ENCODE data around the gene CHRNA10. TPM values are rescaled to one million over a fixed set of nuclear protein-coding genes. Genes with fewer than 3 reads are reported as not detected.
"Not testable (repeated sequence)": the region's sequence is repeated elsewhere in the genome, so short reads cannot be mapped to it uniquely, and the experiment has no call there.

The CHRNA10 gene
- total and polyA plus RNA-seq, 9 donors: 0.71 to 4.9 (median 3.1) TPM

- DNase-seq; H3K4me3 ChIP-seq (ENCODE audit: low read length); H3K36me3 ChIP-seq (ENCODE audit: control insufficient read depth, insufficient read depth, low read length); H3K27ac ChIP-seq (ENCODE audit: low read length); H3K9me3 ChIP-seq (replicated peaks; ENCODE audit: control insufficient read depth, low read depth, low read length): not testable (repeated sequence)
- peaks cover 20% of the 10 kb centered on the region for H3K27me3 ChIP-seq (ENCODE audit: control insufficient read depth, insufficient read depth, low read length)
- WGBS (ENCODE audit: insufficient coverage): 80% methylated on average over 13 of the region's 13 CpGs
- peaks cover 15% of the 10 kb centered on the region for H3K4me1 ChIP-seq (ENCODE audit: control insufficient read depth, insufficient read depth, low read length)
These were observed 22.3 kb downstream of the CHRNA10 start for GRCh38 chr11:3648843-3649242.

DNA sequence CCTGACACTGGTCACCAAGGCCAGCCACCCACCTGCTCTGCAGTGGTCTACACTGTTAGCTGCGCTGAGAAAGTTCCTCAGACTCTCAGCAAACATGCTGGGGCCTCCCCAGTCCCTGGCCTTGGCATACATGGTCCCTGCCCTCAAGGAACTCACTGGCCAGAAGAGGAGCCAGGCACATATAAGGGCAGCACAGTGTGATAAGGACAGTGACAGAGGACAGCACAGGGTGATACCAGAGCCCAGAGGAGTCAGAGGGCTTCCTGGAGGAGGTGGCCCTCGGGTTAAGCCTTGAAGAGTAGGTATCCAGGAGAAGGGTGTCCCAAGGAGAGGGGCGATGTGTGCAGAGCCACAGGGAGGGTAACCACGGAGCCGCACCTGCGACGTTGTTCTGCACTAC is 25.6 kb downstream of the CHRNA10 start:
- H3K36me3 ChIP-seq (ENCODE audit: control insufficient read depth, insufficient read depth, low read length): no peaks in the 10 kb centered on the region
- H3K27ac ChIP-seq (ENCODE audit: low read length): no peak overlapping the region
- H3K4me1 ChIP-seq (ENCODE audit: control insufficient read depth, insufficient read depth, low read length): peaks cover 31% of the 10 kb centered on the region
- peaks cover 26% of the 10 kb centered on the region for H3K27me3 ChIP-seq (ENCODE audit: control insufficient read depth, insufficient read depth, low read length)
- DNase-seq: no peak
- H3K4me3 ChIP-seq (ENCODE audit: low read length): no peak overlapping the region
- 82% methylated on average over 6 of the region's 7 CpGs for WGBS (ENCODE audit: insufficient coverage)
- H3K9me3 ChIP-seq (replicated peaks; ENCODE audit: control insufficient read depth, low read depth, low read length): no peaks in the 10 kb centered on the region

GRCh38 chr11:3644817-3645235 is 26.4 kb downstream of the CHRNA10 start, which contains the start of gene ART1:
Gene ART1, plus strand, starts transcription at chr11:3645128. Its CDS starts 14,086 bp downstream, at chr11:3659214.
- Histone ChIP-seq H3K27me3 (ENCODE audit: control insufficient read depth, insufficient read depth, low read length) (peaks cover 26% of the 10 kb centered on the region), H3K4me3 (ENCODE audit: low read length) (no peak within 1 kb of the TSS), H3K4me1 (ENCODE audit: control insufficient read depth, insufficient read depth, low read length) (peaks cover 31% of the 10 kb centered on the region), H3K27ac (ENCODE audit: low read length) (peak within 1 kb of the TSS; percentile 79), H3K36me3 (ENCODE audit: control insufficient read depth, insufficient read depth, low read length) (no peaks in the 10 kb centered on the region), H3K9me3 (replicated peaks; ENCODE audit: control insufficient read depth, low read depth, low read length) (no peaks in the 10 kb centered on the region)
- DNase-seq: peak; percentile 56
- 100% methylated on average over 1 of the region's 4 CpGs for WGBS (ENCODE audit: insufficient coverage)

DNA sequence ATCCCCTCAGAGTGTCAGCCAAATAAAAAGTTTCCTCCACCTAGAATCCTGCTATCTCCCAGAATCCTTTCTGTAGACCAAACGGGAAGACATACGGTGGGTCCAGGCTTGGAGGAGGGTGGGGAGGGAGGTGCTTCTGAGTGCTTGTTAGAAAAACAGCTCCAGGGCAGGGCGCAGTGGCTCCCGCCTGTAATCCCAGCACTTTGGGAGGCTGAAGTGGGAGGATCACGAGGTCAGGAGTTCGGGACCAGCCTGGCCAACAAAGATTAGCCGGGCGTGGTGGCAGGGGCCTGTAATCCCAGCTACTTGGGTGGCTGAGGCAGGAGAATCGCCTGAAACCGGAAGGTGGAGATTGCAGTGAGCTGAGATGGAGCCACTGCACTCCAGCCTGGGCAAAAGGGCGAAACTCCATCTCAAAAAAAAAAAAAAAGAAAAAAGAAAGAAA is 28.1 kb downstream of the CHRNA10 start:
- 22% methylated on average over 8 of the region's 11 CpGs for WGBS (ENCODE audit: insufficient coverage)
- DNase-seq; H3K9me3 ChIP-seq (replicated peaks; ENCODE audit: control insufficient read depth, low read depth, low read length); H3K36me3 ChIP-seq (ENCODE audit: control insufficient read depth, insufficient read depth, low read length): not testable (repeated sequence)
- Histone ChIP-seq H3K27ac (ENCODE audit: low read length) (peak overlapping the region; percentile 69), H3K27me3 (ENCODE audit: control insufficient read depth, insufficient read depth, low read length) (peaks cover 20% of the 10 kb centered on the region), H3K4me1 (ENCODE audit: control insufficient read depth, insufficient read depth, low read length) (peaks cover 31% of the 10 kb centered on the region), H3K4me3 (ENCODE audit: low read length) (peak overlapping the region; percentile 59)

DNA sequence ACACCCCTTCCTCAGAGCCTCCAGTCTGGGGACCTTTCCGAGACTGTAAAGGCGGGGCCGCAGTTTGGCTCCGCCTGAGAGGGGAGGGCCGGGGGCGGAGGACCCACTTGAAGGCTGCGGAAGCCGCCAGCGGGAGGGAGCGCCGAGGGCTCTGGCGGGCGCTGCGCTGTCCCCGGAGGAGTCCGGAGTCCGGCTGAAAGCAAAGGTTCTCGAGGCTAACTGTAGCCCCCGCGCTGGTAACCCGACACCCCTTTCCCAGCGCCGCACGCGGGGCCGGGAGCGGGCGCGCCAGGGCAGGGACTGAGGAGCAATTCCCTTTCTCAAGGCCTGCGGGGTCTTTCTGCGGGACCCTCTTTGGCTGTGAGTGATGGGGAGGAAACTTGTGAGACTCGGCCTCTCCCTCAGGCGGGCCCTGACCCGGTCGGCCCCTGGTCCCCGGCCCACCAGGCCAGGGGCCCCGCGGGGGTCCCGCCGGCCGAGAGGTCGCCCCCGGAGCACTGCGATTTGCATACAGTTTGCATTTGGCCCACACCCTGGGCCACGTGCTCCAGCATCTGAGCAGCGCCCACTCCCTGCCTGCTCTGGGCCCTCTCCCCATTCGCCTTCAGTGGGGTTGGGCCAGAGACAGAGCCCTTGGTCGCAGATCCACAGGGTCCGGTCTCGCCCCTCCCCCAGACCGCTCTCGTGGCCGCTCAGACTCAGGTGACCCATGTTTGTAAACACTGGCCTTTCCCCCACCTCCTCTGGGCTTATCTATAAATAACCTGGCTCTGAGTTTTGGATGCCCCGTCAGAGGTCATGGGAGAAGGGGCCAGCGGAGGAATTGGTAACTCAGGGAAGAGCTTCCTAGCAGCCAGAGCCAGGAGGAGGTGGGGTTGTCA is 28.9 kb downstream of the CHRNA10 start:
- peaks cover 16% of the 10 kb centered on the region for H3K27me3 ChIP-seq (ENCODE audit: control insufficient read depth, insufficient read depth, low read length)
- H3K27ac ChIP-seq (ENCODE audit: low read length): peak overlapping the region; percentile 69
- H3K4me3 ChIP-seq (ENCODE audit: low read length): peak overlapping the region; percentile 59
- H3K4me1 ChIP-seq (ENCODE audit: control insufficient read depth, insufficient read depth, low read length): peaks cover 31% of the 10 kb centered on the region
- WGBS (ENCODE audit: insufficient coverage): under 1% methylated on average over 44 of the region's 55 CpGs
- peak; percentile 94 for DNase-seq
- no peaks in the 10 kb centered on the region for H3K9me3 ChIP-seq (replicated peaks; ENCODE audit: control insufficient read depth, low read depth, low read length)
- H3K36me3 ChIP-seq (ENCODE audit: control insufficient read depth, insufficient read depth, low read length): no peaks in the 10 kb centered on the region

GRCh38 chr11:3641701-3642070 is 29.5 kb downstream of the CHRNA10 start, which contains the start of gene ART5:
Gene ART5, minus strand, starts transcription at chr11:3641992. Its CDS starts 130 bp downstream, at chr11:3641862.
- Histone ChIP-seq H3K4me3 (ENCODE audit: low read length) (peak within 1 kb of the TSS; percentile 59), H3K9me3 (replicated peaks; ENCODE audit: control insufficient read depth, low read depth, low read length) (no peaks in the 10 kb centered on the region), H3K27me3 (ENCODE audit: control insufficient read depth, insufficient read depth, low read length) (peaks cover 12% of the 10 kb centered on the region), H3K4me1 (ENCODE audit: control insufficient read depth, insufficient read depth, low read length) (peaks cover 31% of the 10 kb centered on the region), H3K27ac (ENCODE audit: low read length) (peak within 1 kb of the TSS; percentile 69), H3K36me3 (ENCODE audit: control insufficient read depth, insufficient read depth, low read length) (no peaks in the 10 kb centered on the region)
- 3% methylated on average over 9 of the region's 21 CpGs for WGBS (ENCODE audit: insufficient coverage)
- DNase-seq: no peak

GRCh38 chr11:3641191-3641590 is 30.0 kb downstream of the CHRNA10 start:
- H3K36me3 ChIP-seq (ENCODE audit: control insufficient read depth, insufficient read depth, low read length): no peaks in the 10 kb centered on the region
- peaks cover 31% of the 10 kb centered on the region for H3K4me1 ChIP-seq (ENCODE audit: control insufficient read depth, insufficient read depth, low read length)
- H3K4me3 ChIP-seq (ENCODE audit: low read length): no peak overlapping the region
- no peak overlapping the region for H3K27ac ChIP-seq (ENCODE audit: low read length)
- H3K27me3 ChIP-seq (ENCODE audit: control insufficient read depth, insufficient read depth, low read length): peaks cover 9% of the 10 kb centered on the region
- DNase-seq: no peak
- WGBS (ENCODE audit: insufficient coverage): 50% methylated on average over 4 of the region's 8 CpGs
- no peaks in the 10 kb centered on the region for H3K9me3 ChIP-seq (replicated peaks; ENCODE audit: control insufficient read depth, low read depth, low read length)

- H3K4me1 ChIP-seq (ENCODE audit: control insufficient read depth, insufficient read depth, low read length): peaks cover 24% of the 10 kb centered on the region
- DNase-seq: no peak
- 84% methylated on average over 7 of the region's 14 CpGs for WGBS (ENCODE audit: insufficient coverage)
- H3K9me3 ChIP-seq (replicated peaks; ENCODE audit: control insufficient read depth, low read depth, low read length): no peaks in the 10 kb centered on the region
- no peaks in the 10 kb centered on the region for H3K36me3 ChIP-seq (ENCODE audit: control insufficient read depth, insufficient read depth, low read length)
- H3K4me3 ChIP-seq (ENCODE audit: low read length): no peak overlapping the region
- H3K27ac ChIP-seq (ENCODE audit: low read length): no peak overlapping the region
- peaks cover 8% of the 10 kb centered on the region for H3K27me3 ChIP-seq (ENCODE audit: control insufficient read depth, insufficient read depth, low read length)
These were observed 31.3 kb downstream of the CHRNA10 start for GRCh38 chr11:3639841-3640240.

DNA sequence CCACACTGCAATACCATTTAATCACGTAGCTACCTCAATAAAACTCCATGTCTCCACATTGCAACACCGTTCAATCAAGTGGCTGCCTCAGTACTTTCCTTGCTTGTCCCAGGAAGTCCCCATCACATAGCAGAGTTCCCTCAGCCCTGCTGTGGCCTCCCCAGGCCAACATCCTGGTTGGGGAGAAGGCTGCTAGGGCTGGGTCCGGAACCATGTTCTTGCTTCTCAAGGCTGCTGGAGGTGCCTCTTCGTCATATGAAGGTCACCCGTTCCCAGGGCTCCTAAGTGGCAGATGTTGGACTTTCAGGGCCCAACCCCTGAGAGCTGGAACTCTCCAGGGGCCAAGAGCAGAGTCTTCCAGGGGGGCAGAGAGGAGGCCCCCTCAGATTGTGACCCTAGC is 32.7 kb downstream of the CHRNA10 start:
- H3K27me3 ChIP-seq (ENCODE audit: control insufficient read depth, insufficient read depth, low read length): peaks cover 8% of the 10 kb centered on the region
- H3K4me3 ChIP-seq (ENCODE audit: low read length): no peak overlapping the region
- H3K36me3 ChIP-seq (ENCODE audit: control insufficient read depth, insufficient read depth, low read length): no peaks in the 10 kb centered on the region
- H3K4me1 ChIP-seq (ENCODE audit: control insufficient read depth, insufficient read depth, low read length): peaks cover 14% of the 10 kb centered on the region
- no peak overlapping the region for H3K27ac ChIP-seq (ENCODE audit: low read length)
- WGBS (ENCODE audit: insufficient coverage): 84% methylated on average over 5 of the region's 5 CpGs
- DNase-seq: no peak
- H3K9me3 ChIP-seq (replicated peaks; ENCODE audit: control insufficient read depth, low read depth, low read length): no peaks in the 10 kb centered on the region

DNA sequence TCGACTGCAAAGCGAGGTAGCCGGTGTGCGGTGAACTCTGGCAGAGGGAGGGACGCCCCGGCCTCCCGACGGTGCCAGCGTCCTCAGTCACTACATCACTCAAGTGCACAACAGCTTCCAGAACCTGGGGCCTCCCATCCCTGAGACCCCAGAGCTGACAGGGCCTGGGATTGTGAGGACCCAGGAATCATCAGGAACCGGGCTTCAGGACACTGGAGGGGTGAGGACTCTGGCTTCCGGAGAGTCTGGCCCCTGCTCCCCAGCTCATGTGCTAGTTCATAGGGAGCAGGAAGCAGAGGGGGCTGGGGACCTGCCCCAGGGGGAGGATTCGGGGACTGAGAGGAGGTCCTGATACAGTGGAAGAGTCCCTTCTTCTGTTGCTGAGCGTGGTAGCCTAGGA is 34.0 kb downstream of the CHRNA10 start:
- H3K9me3 ChIP-seq (replicated peaks; ENCODE audit: control insufficient read depth, low read depth, low read length): no peaks in the 10 kb centered on the region
- 76% methylated on average over 10 of the region's 13 CpGs for WGBS (ENCODE audit: insufficient coverage)
- peaks cover 4% of the 10 kb centered on the region for H3K27me3 ChIP-seq (ENCODE audit: control insufficient read depth, insufficient read depth, low read length)
- no peak for DNase-seq
- H3K4me3 ChIP-seq (ENCODE audit: low read length): no peak overlapping the region
- no peak overlapping the region for H3K27ac ChIP-seq (ENCODE audit: low read length)
- peaks cover 2% of the 10 kb centered on the region for H3K4me1 ChIP-seq (ENCODE audit: control insufficient read depth, insufficient read depth, low read length)
- H3K36me3 ChIP-seq (ENCODE audit: control insufficient read depth, insufficient read depth, low read length): no peaks in the 10 kb centered on the region
